ENCODE results near the gene AMBRA1.

DNA sequence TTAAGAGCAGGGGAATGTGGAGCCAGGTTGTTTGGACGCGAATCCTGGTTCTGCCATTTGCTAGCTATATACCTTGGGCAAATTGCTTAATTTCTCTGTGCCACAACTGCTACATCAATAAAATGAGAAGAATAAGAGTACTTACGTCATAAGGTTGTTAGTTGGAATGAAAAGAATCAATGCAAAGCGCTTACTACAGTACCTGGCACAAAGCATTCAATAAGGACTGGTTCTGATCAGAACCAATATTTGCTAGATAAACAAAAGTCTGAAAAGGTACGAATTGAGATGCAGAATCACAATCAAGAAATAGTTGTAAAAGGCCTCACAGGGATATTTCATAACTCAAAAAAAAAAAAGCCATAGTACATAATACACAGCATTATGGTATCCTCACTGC, 11.2 kb downstream of the AMBRA1 start:
- no peak for TF ChIP-seq POLR2A (IDR thresholded peaks at IDR 0.05)
- TF ChIP-seq, protein P1, sequence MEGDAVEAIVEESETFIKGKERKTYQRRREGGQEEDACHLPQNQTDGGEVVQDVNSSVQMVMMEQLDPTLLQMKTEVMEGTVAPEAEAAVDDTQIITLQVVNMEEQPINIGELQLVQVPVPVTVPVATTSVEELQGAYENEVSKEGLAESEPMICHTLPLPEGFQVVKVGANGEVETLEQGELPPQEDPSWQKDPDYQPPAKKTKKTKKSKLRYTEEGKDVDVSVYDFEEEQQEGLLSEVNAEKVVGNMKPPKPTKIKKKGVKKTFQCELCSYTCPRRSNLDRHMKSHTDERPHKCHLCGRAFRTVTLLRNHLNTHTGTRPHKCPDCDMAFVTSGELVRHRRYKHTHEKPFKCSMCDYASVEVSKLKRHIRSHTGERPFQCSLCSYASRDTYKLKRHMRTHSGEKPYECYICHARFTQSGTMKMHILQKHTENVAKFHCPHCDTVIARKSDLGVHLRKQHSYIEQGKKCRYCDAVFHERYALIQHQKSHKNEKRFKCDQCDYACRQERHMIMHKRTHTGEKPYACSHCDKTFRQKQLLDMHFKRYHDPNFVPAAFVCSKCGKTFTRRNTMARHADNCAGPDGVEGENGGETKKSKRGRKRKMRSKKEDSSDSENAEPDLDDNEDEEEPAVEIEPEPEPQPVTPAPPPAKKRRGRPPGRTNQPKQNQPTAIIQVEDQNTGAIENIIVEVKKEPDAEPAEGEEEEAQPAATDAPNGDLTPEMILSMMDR (IDR thresholded peaks at IDR 0.05): no peak

Data from prostate gland (tissue), 2 donors.